ENCODE data around the gene ATP2A1.

The ATP2A1 gene

DNA sequence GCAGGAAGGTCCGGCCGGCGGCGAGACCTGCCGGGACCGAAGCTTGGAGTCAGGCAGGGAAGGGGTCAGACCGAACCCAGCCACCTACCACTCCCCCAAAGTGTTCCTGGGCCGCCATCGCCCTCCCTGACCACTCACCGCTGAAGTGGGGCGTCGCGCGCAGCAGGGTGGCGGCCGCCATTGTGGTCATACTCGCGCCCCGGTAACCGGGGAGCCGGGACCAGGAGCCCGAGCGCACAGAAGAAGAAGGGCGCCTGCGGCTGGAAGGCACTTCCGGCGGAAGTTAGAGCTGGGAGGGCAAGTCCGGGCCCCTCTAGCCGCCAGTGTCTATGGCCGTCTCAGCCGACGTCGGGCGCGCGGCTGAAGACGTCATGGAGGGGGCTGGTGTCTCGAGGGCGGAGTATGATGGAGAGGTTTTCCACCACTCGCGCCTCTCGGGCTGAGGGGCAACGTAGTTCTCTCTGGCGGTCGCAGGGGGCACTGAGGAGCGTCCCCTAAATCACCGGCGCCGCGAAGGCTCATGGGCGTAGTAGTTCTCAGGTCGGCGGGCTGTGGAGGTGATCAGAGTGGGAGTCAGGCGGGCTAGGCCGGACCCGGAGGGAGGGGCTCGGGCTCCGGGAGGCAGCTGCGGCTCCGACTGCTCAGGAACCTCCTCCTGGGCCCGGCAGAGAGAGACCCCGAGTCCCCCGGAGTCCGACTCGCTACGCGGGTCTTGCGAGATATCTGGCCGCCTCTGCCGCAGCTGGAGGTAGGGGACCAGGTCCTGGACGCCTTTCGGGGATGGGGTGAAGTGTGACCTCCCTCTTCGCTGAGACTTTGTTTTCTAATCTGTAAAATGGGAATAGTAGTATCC lies 32.0 kb upstream of the ATP2A1 start, which contains the start of gene TUFM (continued):
- no peak for TF ChIP-seq ZNF114 (tag by site-specific recombination; IDR thresholded peaks at IDR 0.05)
- TF ChIP-seq ZNF19 (tag by site-specific recombination; IDR thresholded peaks at IDR 0.05; ENCODE audit: low read depth) = no peak
- TF ChIP-seq ZNF629 (tag by site-specific recombination; IDR thresholded peaks at IDR 0.05) = peak; percentile 99
- TF ChIP-seq ZNF302 (tag by site-specific recombination; IDR thresholded peaks at IDR 0.05; ENCODE audit: low read depth) = no peak
- TF ChIP-seq ZNF174 (tag by site-specific recombination; IDR thresholded peaks at IDR 0.05) = no peak
- no peak for TF ChIP-seq ZNF843 (tag by site-specific recombination; IDR thresholded peaks at IDR 0.05)
- TF ChIP-seq, protein P1, sequence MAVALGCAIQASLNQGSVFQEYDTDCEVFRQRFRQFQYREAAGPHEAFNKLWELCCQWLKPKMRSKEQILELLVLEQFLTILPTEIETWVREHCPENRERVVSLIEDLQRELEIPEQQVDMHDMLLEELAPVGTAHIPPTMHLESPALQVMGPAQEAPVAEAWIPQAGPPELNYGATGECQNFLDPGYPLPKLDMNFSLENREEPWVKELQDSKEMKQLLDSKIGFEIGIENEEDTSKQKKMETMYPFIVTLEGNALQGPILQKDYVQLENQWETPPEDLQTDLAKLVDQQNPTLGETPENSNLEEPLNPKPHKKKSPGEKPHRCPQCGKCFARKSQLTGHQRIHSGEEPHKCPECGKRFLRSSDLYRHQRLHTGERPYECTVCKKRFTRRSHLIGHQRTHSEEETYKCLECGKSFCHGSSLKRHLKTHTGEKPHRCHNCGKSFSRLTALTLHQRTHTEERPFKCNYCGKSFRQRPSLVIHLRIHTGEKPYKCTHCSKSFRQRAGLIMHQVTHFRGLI (tag by site-specific recombination; IDR thresholded peaks at IDR 0.05) = no peak
- TF ChIP-seq ZBTB8A (tag by site-specific recombination; IDR thresholded peaks at IDR 0.05) = peak; percentile 97
- TF ChIP-seq, protein P2, sequence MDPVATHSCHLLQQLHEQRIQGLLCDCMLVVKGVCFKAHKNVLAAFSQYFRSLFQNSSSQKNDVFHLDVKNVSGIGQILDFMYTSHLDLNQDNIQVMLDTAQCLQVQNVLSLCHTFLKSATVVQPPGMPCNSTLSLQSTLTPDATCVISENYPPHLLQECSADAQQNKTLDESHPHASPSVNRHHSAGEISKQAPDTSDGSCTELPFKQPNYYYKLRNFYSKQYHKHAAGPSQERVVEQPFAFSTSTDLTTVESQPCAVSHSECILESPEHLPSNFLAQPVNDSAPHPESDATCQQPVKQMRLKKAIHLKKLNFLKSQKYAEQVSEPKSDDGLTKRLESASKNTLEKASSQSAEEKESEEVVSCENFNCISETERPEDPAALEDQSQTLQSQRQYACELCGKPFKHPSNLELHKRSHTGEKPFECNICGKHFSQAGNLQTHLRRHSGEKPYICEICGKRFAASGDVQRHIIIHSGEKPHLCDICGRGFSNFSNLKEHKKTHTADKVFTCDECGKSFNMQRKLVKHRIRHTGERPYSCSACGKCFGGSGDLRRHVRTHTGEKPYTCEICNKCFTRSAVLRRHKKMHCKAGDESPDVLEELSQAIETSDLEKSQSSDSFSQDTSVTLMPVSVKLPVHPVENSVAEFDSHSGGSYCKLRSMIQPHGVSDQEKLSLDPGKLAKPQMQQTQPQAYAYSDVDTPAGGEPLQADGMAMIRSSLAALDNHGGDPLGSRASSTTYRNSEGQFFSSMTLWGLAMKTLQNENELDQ (tag by site-specific recombination; IDR thresholded peaks at IDR 0.05; ENCODE audit: low read depth) = no peak
- TF ChIP-seq ZNF624 (tag by site-specific recombination; IDR thresholded peaks at IDR 0.05) = no peak
- TF ChIP-seq, protein P3, sequence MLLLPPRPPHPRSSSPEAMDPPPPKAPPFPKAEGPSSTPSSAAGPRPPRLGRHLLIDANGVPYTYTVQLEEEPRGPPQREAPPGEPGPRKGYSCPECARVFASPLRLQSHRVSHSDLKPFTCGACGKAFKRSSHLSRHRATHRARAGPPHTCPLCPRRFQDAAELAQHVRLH (tag by site-specific recombination; IDR thresholded peaks at IDR 0.05) = peak; percentile 67; the same call in 1 of the 2 replicates
- no peak; the same call in 1 of the 2 replicates for TF ChIP-seq ZNF223 (tag by site-specific recombination; IDR thresholded peaks at IDR 0.05)
- TF ChIP-seq ZNF558 (tag by site-specific recombination; IDR thresholded peaks at IDR 0.05) = no peak
- no peak for TF ChIP-seq ZNF530 (tag by site-specific recombination; IDR thresholded peaks at IDR 0.05; ENCODE audit: low read depth)
- TF ChIP-seq ZNF623 (tag by site-specific recombination; IDR thresholded peaks at IDR 0.05) = no peak; the same call in 1 of the 2 replicates
- no peak for TF ChIP-seq ZNF16 (tag by site-specific recombination; IDR thresholded peaks at IDR 0.05; ENCODE audit: low read depth)
- TF ChIP-seq ZNF366 (tag by site-specific recombination; conservative IDR thresholded peaks at IDR 0.05) = 0 out of 2 replicates have a peak, but pooled peaks have one; percentile 13
- TF ChIP-seq MEIS1 (CRISPR knock-in tag; IDR thresholded peaks at IDR 0.05; ENCODE audit: borderline replicate concordance) = no peak
- no peak for TF ChIP-seq ZNF155 (tag by site-specific recombination; IDR thresholded peaks at IDR 0.05)
- peak; percentile 97 for TF ChIP-seq ZNF335 (tag by site-specific recombination; conservative IDR thresholded peaks at IDR 0.05)
- TF ChIP-seq ZNF169 (tag by site-specific recombination; IDR thresholded peaks at IDR 0.05) = no peak
- no peak for TF ChIP-seq ZNF707 (tag by site-specific recombination; IDR thresholded peaks at IDR 0.05)
- no peak for TF ChIP-seq ZNF426 (tag by site-specific recombination; IDR thresholded peaks at IDR 0.05)
- TF ChIP-seq, protein P4, sequence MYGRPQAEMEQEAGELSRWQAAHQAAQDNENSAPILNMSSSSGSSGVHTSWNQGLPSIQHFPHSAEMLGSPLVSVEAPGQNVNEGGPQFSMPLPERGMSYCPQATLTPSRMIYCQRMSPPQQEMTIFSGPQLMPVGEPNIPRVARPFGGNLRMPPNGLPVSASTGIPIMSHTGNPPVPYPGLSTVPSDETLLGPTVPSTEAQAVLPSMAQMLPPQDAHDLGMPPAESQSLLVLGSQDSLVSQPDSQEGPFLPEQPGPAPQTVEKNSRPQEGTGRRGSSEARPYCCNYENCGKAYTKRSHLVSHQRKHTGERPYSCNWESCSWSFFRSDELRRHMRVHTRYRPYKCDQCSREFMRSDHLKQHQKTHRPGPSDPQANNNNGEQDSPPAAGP (tag by site-specific recombination; IDR thresholded peaks at IDR 0.05) = peak; percentile 81
- TF ChIP-seq REPIN1 (tag by site-specific recombination; IDR thresholded peaks at IDR 0.05; ENCODE audit: low read depth) = no peak
- TF ChIP-seq ZNF146 (tag by site-specific recombination; IDR thresholded peaks at IDR 0.05) = 0 out of 2 replicates have a peak, but pooled peaks have one; percentile 21
- no peak for TF ChIP-seq PRDM1 (tag by site-specific recombination; IDR thresholded peaks at IDR 0.05)
- TF ChIP-seq ZNF626 (tag by site-specific recombination; IDR thresholded peaks at IDR 0.05) = no peak
- peak; percentile 27 for TF ChIP-seq ZNF394 (tag by site-specific recombination; IDR thresholded peaks at IDR 0.05; ENCODE audit: borderline replicate concordance)
- TF ChIP-seq ZSCAN30 (tag by site-specific recombination; IDR thresholded peaks at IDR 0.05) = peak; percentile 73; the same call in 1 of the 2 replicates
- TF ChIP-seq RBAK (tag by site-specific recombination; IDR thresholded peaks at IDR 0.05) = no peak
- TF ChIP-seq, protein P5, sequence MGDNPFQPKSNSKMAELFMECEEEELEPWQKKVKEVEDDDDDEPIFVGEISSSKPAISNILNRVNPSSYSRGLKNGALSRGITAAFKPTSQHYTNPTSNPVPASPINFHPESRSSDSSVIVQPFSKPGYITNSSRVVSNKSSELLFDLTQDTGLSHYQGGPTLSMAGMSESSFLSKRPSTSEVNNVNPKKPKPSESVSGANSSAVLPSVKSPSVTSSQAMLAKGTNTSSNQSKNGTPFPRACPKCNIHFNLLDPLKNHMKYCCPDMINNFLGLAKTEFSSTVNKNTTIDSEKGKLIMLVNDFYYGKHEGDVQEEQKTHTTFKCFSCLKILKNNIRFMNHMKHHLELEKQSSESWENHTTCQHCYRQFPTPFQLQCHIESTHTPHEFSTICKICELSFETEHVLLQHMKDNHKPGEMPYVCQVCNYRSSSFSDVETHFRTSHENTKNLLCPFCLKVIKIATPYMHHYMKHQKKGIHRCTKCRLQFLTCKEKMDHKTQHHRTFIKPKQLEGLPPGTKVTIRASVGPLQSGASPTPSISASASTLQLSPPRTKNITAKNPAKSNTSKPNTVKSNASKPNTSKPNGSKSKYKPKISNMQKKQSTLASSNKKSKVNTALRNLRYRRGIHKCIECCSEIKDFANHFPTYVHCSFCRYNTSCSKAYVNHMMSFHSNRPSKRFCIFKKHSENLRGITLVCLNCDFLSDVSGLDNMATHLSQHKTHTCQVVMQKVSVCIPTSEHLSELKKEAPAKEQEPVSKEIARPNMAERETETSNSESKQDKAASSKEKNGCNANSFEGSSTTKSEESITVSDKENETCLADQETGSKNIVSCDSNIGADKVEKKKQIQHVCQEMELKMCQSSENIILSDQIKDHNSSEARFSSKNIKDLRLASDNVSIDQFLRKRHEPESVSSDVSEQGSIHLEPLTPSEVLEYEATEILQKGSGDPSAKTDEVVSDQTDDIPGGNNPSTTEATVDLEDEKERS (tag by site-specific recombination; IDR thresholded peaks at IDR 0.05) = no peak
- no peak for TF ChIP-seq ZNF10 (tag by site-specific recombination; IDR thresholded peaks at IDR 0.05)
